ENCODE data around the gene MCC. TPM values are rescaled to one million over a fixed set of nuclear protein-coding genes. Genes with fewer than 3 reads are reported as not detected.

MCC gene
- total RNA-seq, 1 donor from 2014 or later = 2.5 TPM

DNA sequence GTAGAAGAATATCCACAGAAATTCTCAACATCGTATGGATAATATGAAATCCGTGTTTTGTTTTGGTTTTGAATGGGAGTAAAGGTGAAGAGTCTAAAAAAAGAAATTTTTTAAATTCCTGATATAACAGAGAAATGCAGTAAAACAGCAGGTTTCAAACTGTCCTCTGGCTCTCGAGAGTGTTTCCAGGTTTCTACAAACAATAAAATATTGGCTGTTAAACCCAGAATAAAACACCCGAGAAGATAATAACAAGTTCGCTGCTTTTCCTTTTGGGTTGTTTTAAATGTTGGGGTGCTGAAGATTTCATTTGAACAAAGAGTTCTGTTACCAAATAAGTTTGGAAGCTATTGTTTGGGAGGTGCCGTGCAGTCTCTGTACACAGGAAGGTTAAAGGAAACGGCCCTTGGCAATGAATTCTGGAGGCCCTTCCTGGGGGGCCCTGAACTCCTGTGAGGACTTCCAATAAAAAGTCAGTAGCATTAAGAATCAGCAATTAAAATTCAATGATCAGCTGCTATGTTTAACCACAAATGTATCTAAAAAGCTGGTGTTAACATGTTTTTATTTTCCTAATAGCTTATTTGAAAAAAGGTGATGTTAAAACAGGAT, 269.2 kb downstream of the MCC start:
- H3K9me3 Mint-ChIP-seq = peaks cover 7% of the 10 kb centered on the region
- DNase-seq (ENCODE audit: low spot score) = no peak
- Histone ChIP-seq H3K9ac (no peak overlapping the region), H3K36me3 (no peaks in the 10 kb centered on the region), H3K27me3 (peaks cover 52% of the 10 kb centered on the region), H4K20me1 (ENCODE audit: low read depth) (peaks cover 17% of the 10 kb centered on the region), H3K4me3 (no peak overlapping the region), H3K79me2 (ENCODE audit: low read depth) (no peaks in the 10 kb centered on the region), H2AFZ (replicated peaks) (no peak overlapping the region), H3K4me1 (peaks cover 32% of the 10 kb centered on the region), H3K27ac (no peak overlapping the region), H3K9me3 (ENCODE audit: low read depth) (no peaks in the 10 kb centered on the region), H3F3A (ENCODE audit: low read depth) (peaks cover 14% of the 10 kb centered on the region), H3K4me2 (no peak overlapping the region)
- H3K4me1 Mint-ChIP-seq = peaks cover 39% of the 10 kb centered on the region
- TF ChIP-seq, protein P1, sequence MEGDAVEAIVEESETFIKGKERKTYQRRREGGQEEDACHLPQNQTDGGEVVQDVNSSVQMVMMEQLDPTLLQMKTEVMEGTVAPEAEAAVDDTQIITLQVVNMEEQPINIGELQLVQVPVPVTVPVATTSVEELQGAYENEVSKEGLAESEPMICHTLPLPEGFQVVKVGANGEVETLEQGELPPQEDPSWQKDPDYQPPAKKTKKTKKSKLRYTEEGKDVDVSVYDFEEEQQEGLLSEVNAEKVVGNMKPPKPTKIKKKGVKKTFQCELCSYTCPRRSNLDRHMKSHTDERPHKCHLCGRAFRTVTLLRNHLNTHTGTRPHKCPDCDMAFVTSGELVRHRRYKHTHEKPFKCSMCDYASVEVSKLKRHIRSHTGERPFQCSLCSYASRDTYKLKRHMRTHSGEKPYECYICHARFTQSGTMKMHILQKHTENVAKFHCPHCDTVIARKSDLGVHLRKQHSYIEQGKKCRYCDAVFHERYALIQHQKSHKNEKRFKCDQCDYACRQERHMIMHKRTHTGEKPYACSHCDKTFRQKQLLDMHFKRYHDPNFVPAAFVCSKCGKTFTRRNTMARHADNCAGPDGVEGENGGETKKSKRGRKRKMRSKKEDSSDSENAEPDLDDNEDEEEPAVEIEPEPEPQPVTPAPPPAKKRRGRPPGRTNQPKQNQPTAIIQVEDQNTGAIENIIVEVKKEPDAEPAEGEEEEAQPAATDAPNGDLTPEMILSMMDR (IDR thresholded peaks at IDR 0.05) = no peak
- TF ChIP-seq EZH2phosphoT487 (IDR thresholded peaks at IDR 0.05) = no peak
- TF ChIP-seq EZH2 (IDR thresholded peaks at IDR 0.05) = no peak
- H3K27ac Mint-ChIP-seq = no peak overlapping the region
- no peak overlapping the region for H3K4me3 Mint-ChIP-seq
- H3K27me3 Mint-ChIP-seq (ENCODE audit: insufficient read depth, low read depth) = peaks cover 4% of the 10 kb centered on the region
- peaks cover 1% of the 10 kb centered on the region for H3K36me3 Mint-ChIP-seq

DNA sequence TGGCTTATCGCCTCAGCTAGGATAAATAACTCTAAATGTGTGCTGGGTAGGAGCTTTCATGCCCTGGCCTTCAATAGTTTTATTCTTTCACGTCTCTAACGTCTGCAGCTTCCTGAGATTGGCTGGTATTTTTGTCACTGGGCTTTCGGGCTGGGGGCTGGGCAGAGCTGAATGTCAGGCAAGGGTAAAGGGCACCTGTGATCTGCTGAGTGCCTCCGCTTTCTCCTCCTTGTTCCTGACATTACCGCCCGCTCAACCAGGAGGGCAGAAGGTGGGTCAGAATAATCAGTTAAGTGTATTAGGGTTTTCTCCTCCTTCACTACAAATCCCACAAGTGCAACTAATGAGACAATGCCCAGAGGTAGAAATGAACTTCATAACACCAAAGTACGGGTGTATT, 270.1 kb downstream of the MCC start:
- H4K20me1 ChIP-seq (ENCODE audit: low read depth) = peaks cover 21% of the 10 kb centered on the region
- H3K4me3 ChIP-seq = no peak overlapping the region
- Mint-ChIP-seq H3K36me3 (peaks cover 1% of the 10 kb centered on the region), H3K4me3 (peak overlapping the region; percentile 42), H3K4me1 (peaks cover 39% of the 10 kb centered on the region), H3K27me3 (ENCODE audit: insufficient read depth, low read depth) (peaks cover 4% of the 10 kb centered on the region), H3K27ac (no peak overlapping the region), H3K9me3 (peaks cover 7% of the 10 kb centered on the region)
- no peak overlapping the region for H3K27ac ChIP-seq
- peaks cover 20% of the 10 kb centered on the region for H3F3A ChIP-seq (ENCODE audit: low read depth)
- no peak overlapping the region for H3K9ac ChIP-seq
- H3K4me2 ChIP-seq = no peak overlapping the region
- H3K36me3 ChIP-seq = no peaks in the 10 kb centered on the region
- no peak for DNase-seq (ENCODE audit: low spot score)
- H3K4me1 ChIP-seq = peaks cover 36% of the 10 kb centered on the region
- H3K9me3 ChIP-seq (ENCODE audit: low read depth) = no peaks in the 10 kb centered on the region
- TF ChIP-seq, protein P1 (IDR thresholded peaks at IDR 0.05) = no peak
- TF ChIP-seq EZH2 (IDR thresholded peaks at IDR 0.05) (no peak), EZH2phosphoT487 (IDR thresholded peaks at IDR 0.05) (no peak)
- H3K27me3 ChIP-seq = peaks cover 55% of the 10 kb centered on the region
- no peaks in the 10 kb centered on the region for H3K79me2 ChIP-seq (ENCODE audit: low read depth)
- H2AFZ ChIP-seq (replicated peaks) = no peak overlapping the region

DNA sequence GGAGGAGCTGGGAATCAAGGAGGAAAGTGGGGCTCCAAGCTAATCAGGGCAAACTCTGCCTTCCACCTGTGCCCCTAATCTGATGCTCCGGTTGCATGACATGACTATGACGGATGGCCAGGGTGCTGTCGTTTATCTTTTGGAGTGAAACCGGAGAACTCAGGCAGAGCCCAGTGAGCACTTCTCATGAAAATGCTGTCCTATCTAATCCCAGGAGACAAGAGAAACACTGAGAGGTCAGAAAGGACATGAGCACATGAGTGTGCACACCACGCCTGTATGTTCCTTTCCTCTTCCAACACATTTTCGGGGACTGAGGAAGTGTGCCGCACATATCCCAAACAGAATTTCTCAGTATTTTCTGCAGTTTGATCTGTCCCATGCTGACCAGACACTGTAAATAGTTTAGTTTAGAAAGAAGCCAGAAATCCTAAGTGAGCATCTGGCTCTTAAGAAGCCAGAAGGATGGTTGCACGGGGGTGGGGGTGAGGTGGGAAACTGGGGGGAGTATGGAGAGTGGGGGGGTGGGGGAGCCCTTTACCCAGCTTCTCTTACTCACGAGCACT, 270.6 kb downstream of the MCC start:
- Histone ChIP-seq H2AFZ (replicated peaks) (no peak overlapping the region), H3K79me2 (ENCODE audit: low read depth) (no peaks in the 10 kb centered on the region), H4K20me1 (ENCODE audit: low read depth) (peaks cover 26% of the 10 kb centered on the region), H3F3A (ENCODE audit: low read depth) (peaks cover 25% of the 10 kb centered on the region), H3K4me2 (no peak overlapping the region), H3K27me3 (peaks cover 60% of the 10 kb centered on the region), H3K4me3 (no peak overlapping the region), H3K36me3 (no peaks in the 10 kb centered on the region), H3K27ac (no peak overlapping the region), H3K9me3 (ENCODE audit: low read depth) (no peaks in the 10 kb centered on the region), H3K9ac (no peak overlapping the region), H3K4me1 (peaks cover 41% of the 10 kb centered on the region)
- peaks cover 7% of the 10 kb centered on the region for H3K9me3 Mint-ChIP-seq
- TF ChIP-seq EZH2 (IDR thresholded peaks at IDR 0.05) = no peak
- peaks cover 1% of the 10 kb centered on the region for H3K36me3 Mint-ChIP-seq
- no peak overlapping the region for H3K4me3 Mint-ChIP-seq
- H3K4me1 Mint-ChIP-seq = peaks cover 39% of the 10 kb centered on the region
- H3K27me3 Mint-ChIP-seq (ENCODE audit: insufficient read depth, low read depth) = peaks cover 4% of the 10 kb centered on the region
- H3K27ac Mint-ChIP-seq = no peak overlapping the region
- no peak for DNase-seq (ENCODE audit: low spot score)

DNA sequence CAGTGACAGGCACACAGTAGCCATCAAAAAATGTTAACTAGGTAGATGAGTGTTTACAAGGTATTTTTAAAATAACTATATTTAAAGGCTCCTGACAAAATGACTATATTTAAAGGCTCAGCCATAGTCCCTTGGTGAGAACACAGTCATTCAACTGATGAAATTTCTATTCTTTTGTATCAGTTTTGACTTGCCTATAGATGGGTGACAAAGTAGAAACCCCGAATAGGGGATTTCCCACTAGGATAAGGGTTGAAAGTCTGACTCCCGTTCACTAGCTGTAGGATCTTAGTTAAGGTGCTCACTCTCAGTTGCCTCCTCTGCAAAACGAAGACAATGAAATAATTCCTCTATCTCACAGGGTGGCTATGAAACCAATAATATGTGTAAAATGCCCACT, 271.7 kb downstream of the MCC start:
- peaks cover 41% of the 10 kb centered on the region for H3K4me1 Mint-ChIP-seq
- no peak for DNase-seq (ENCODE audit: low spot score)
- no peak overlapping the region for H3K4me3 Mint-ChIP-seq

More for the DNA sequence above, 271.7 kb downstream of the MCC start:
- Histone ChIP-seq H3F3A (ENCODE audit: low read depth) (peaks cover 32% of the 10 kb centered on the region), H3K9ac (no peak overlapping the region), H3K79me2 (ENCODE audit: low read depth) (no peaks in the 10 kb centered on the region), H3K9me3 (ENCODE audit: low read depth) (no peaks in the 10 kb centered on the region), H2AFZ (replicated peaks) (no peak overlapping the region), H3K36me3 (no peaks in the 10 kb centered on the region), H3K27ac (no peak overlapping the region), H3K4me2 (no peak overlapping the region), H3K4me3 (no peak overlapping the region), H3K27me3 (peaks cover 72% of the 10 kb centered on the region), H4K20me1 (ENCODE audit: low read depth) (peaks cover 33% of the 10 kb centered on the region), H3K4me1 (peaks cover 53% of the 10 kb centered on the region)
- Mint-ChIP-seq H3K36me3 (no peaks in the 10 kb centered on the region), H3K27ac (no peak overlapping the region), H3K27me3 (ENCODE audit: insufficient read depth, low read depth) (peaks cover 2% of the 10 kb centered on the region), H3K9me3 (peaks cover 3% of the 10 kb centered on the region)
- TF ChIP-seq, protein P1 (IDR thresholded peaks at IDR 0.05) = no peak
- TF ChIP-seq EZH2 (IDR thresholded peaks at IDR 0.05) = no peak
- no peak for TF ChIP-seq EZH2phosphoT487 (IDR thresholded peaks at IDR 0.05)
